OCI-LY7 (cell line): ENCODE results near the gene LRRC4C.

Experiments
- EZH2phosphoT487 ChIP-seq: fragments of 200-600 bp; sonication (generic); IDR thresholded peaks from 2 replicates; pipeline ENCODE4 v1.6.1; 2018; ENCODE audit warnings: low read depth, borderline replicate concordance, mild to moderate bottlenecking, mixed run types, antibody characterized with exemption, low read length, moderate library complexity, mixed read lengths
- TF ChIP-seq, protein P1 (sequence below): fragments of 200-600 bp; sonication (generic); conservative IDR thresholded peaks from 2 replicates; pipeline ENCODE4 v1.5.1; 2014; ENCODE audit warnings: mild to moderate bottlenecking, antibody characterized with exemption, low read length, moderate library complexity, mixed read lengths

DNA sequence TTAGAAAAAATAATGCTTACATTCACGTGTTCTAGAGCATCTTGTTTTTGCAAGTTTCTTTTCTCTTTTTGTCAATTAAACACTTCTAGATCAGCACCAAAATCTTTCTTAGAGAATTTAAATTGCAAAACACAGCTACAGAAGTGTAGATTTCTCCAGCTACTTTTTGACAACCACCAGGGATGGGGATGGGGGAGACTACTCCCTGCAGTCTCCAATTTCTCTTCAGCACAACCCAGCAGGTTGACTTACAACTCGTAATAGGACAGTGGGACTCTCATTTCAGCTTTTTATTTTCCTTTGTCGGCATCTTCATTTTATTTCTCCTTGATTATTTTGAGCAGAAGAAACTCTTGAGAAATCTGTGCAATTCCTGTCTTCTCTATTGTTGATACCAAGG, 441.2 kb downstream of the LRRC4C start:
- TF ChIP-seq, protein P1, sequence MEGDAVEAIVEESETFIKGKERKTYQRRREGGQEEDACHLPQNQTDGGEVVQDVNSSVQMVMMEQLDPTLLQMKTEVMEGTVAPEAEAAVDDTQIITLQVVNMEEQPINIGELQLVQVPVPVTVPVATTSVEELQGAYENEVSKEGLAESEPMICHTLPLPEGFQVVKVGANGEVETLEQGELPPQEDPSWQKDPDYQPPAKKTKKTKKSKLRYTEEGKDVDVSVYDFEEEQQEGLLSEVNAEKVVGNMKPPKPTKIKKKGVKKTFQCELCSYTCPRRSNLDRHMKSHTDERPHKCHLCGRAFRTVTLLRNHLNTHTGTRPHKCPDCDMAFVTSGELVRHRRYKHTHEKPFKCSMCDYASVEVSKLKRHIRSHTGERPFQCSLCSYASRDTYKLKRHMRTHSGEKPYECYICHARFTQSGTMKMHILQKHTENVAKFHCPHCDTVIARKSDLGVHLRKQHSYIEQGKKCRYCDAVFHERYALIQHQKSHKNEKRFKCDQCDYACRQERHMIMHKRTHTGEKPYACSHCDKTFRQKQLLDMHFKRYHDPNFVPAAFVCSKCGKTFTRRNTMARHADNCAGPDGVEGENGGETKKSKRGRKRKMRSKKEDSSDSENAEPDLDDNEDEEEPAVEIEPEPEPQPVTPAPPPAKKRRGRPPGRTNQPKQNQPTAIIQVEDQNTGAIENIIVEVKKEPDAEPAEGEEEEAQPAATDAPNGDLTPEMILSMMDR: no peak
- no peak for TF ChIP-seq EZH2phosphoT487
